Uterus (tissue), 2 donors: ENCODE measurements around the gene BCAR3.

Source experiments
- CTCF ChIP-seq, 4 experiments: fragments of 200-600 bp in 2 of 4; fragments of 450-650 bp in 2 of 4; sonication (generic) in 2 of 4; IDR thresholded peaks; one replicate each; pipeline ENCODE4 v1.5.1; 2016 to 2019; ENCODE audit warnings: antibody characterized with exemption in 4 of 4, mild to moderate bottlenecking in 2 of 4, moderate library complexity in 1 of 4
- POLR2A ChIP-seq, 2 donors: fragments of 450-650 bp; IDR thresholded peaks; one replicate each; pipeline ENCODE4 v1.6.1; 2016; ENCODE audit warnings: antibody characterized with exemption in 2 of 2, mild to moderate bottlenecking in 1 of 2, moderate library complexity in 1 of 2

- TF ChIP-seq CTCF (IDR thresholded peaks at IDR 0.05): no peak
- TF ChIP-seq POLR2A (IDR thresholded peaks at IDR 0.05): no peak
These were observed 132.5 kb downstream of the BCAR3 start for GRCh38 chr1:93549131-93549530.
